HG02571 (cell line): ENCODE results near the gene EFHC1.
"Not testable (repeated sequence)": the region's sequence is repeated elsewhere in the genome, so short reads cannot be mapped to it uniquely, and the experiment has no call there.

Experiments used
- ATAC-seq: cut with Tn5 transposase; IDR thresholded peaks from one replicate; pipeline ENCODE4 v1.9.1; 2021; ENCODE audit warnings: mild to moderate bottlenecking, moderate library complexity; ENCODE audit not compliant: unreplicated experiment

Gene EFHC1

GRCh38 chr6:52399511-52400312, 20.4 kb upstream of the EFHC1 start:
- ATAC-seq: no peak

- ATAC-seq: no peak
These were observed 19.7 kb upstream of the EFHC1 start for GRCh38 chr6:52400313-52401041.

DNA sequence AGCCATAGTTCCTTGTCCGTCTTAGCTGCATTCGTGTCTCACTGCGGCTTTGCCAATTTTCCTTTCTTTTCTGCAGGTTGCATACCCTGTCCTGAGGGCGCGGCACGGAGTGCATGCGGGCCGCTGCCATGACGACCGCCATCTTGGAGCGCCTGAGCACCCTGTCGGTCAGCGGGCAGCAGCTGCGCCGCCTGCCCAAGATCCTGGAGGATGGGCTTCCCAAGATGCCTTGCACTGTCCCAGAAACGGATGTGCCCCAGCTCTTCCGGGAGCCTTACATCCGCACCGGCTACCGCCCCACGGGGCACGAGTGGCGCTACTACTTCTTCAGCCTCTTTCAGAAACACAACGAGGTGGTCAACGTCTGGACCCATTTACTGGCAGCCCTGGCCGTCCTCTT, 17.1 kb upstream of the EFHC1 start:
- ATAC-seq: no peak

DNA sequence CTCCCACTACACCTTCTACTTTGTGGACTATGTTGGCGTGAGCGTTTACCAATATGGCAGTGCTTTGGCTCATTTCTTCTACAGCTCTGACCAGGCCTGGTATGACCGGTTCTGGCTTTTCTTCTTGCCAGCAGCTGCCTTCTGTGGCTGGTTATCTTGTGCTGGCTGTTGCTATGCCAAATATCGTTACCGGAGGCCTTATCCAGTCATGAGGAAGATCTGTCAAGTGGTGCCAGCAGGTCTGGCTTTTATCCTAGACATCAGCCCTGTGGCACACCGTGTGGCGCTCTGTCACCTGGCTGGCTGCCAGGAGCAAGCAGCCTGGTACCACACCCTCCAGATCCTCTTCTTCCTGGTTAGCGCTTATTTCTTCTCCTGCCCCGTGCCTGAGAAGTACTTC, 16.5 kb upstream of the EFHC1 start:
- ATAC-seq: no peak

DNA sequence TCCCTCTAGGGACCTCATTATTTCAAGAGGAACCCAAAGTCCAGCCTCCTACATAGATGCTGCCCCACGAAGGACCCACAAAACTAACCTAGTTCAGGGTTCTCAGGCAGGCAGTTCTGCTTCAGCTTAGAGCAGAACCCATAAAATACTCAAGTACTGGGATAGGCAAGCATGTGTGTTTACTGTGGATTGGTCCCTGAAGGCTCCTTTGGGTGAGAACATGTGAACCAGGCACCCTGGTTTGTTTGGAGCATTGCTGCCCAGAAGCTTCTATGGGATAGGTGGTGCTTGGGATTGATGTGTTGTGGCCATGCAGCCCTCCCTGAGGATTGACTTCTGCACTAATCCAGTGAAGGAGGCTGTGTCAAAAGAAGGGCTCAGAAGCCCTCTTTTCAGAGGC, 14.9 kb upstream of the EFHC1 start:
- no peak for ATAC-seq

GRCh38 chr6:52407467-52407866, 12.7 kb upstream of the EFHC1 start:
- no peak for ATAC-seq

- ATAC-seq: no peak
These were observed 10.6 kb upstream of the EFHC1 start for GRCh38 chr6:52409499-52409898.

DNA sequence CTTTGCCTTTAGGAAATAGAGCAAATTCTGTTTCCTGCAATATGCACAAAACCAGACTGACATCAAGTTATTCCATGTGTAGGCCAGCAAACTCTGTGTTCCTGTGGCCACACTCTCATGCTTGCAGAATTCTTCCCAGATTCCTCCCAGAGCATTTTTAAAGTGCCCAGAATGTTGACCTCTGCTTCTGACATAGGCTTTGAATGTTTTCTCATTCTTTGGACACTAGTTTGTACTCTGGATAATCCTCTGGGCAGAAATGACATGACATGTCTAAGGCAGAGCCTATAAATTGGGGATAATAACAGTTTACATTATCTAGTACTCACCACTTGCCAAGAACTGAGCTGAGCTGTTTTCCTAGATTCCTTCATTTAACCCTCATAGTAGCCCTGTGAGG, 9.2 kb upstream of the EFHC1 start:
- no peak for ATAC-seq

- no peak for ATAC-seq
These were observed 8.2 kb upstream of the EFHC1 start for GRCh38 chr6:52411911-52412310.

DNA sequence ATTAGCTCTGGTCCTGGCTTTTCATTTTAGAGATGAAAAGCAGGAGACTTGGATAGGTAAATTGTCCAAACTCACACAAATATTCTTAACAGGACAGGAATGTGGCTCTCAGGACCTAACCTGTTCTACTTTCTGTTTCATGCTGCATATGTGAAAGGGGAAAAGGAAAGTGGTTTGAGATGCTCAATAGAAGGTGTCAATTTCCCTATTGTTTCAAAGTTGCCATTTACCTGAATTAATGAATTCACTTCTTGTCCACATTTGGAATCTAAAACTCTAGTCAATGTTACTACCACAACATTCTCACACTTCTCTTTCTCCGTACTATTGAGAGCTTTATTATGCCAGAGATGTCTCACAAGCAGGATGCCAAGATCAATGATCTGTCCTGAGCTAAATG, 4.8 kb upstream of the EFHC1 start:
- ATAC-seq: no peak

GRCh38 chr6:52415917-52416628, 4.1 kb upstream of the EFHC1 start:
- no peak for ATAC-seq

GRCh38 chr6:52416629-52417151, 3.5 kb upstream of the EFHC1 start:
- no peak for ATAC-seq

GRCh38 chr6:52417675-52418111, 2.4 kb upstream of the EFHC1 start:
- ATAC-seq: no peak

- no peak for ATAC-seq
These were observed 1.5 kb upstream of the EFHC1 start for GRCh38 chr6:52418606-52419005.

DNA sequence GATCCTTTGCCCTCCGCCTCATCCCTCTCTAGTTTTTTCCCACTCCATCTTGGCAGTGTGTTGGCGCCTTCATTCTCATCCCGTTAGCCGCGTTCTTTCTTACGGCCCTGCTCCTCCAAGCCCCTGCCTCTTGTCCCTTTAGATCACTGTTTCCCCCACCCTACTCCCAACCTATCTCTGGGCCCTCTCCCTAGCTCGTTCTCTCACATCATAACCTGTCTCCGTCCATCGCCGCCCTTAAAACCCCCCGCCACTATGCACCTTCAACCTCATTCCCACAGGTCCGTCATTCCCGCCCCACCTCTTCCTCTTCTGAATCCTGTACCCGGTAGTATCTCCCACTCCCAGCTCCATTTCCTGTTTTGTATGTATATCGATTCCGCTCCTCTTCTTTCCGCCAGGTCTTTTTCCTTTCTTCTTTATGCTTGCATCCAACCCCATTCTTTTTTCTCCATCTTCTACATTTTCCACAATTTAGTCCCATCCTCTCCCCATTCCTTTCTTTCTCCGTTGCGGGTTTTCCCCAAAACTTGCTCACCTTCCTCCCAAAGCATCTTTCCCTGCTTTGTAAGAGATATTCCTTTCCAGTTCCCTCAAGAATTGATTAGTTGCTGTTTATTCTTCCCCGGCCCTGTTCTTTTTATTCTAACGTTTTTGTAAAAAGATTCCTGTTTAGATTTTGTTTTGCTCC, 671 bp downstream of the EFHC1 start:
- ATAC-seq: no peak

GRCh38 chr6:52422156-52422555, 2.0 kb downstream of the EFHC1 start:
- ATAC-seq: no peak

DNA sequence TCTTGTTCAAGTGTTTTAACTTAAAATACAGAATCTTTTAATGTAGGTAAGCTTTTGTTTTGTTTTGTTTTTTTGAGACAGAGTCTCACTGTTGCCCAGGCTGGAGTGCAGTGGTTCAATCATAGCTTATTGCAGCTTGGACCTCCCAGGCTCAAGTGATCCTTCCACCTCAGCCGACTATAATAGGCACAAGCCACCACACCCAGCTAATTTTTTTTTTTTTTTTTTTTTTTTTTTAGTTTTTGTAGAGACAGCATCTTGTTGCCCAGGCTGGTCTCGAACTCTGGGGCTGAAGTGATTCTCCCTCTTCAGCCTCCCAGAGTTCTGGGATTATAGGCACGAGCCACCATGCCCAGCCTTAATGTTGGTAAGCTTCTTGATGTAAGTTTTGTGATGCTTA, 3.3 kb downstream of the EFHC1 start:
- no peak for ATAC-seq

DNA sequence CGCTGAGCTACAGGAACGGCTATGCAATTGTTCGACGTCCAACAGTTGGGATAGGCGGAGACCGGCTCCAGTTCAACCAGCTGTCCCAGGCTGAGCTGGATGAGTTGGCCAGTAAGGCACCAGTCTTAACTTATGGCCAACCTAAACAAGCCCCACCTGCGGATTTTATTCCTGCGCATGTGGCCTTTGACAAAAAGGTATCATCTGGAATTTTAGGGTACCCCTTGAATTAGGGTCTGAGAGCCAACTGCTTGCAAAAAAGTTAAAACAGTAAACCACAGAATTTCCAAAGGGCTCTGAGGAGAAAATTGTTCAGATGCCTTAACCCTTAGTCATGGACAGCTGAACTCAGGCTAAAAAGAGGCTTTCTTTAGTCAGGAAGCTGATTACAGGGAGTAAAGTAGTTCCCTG, 3.8 kb downstream of the EFHC1 start:
- no peak for ATAC-seq

GRCh38 chr6:52424513-52424912, 4.4 kb downstream of the EFHC1 start:
- no peak for ATAC-seq

DNA sequence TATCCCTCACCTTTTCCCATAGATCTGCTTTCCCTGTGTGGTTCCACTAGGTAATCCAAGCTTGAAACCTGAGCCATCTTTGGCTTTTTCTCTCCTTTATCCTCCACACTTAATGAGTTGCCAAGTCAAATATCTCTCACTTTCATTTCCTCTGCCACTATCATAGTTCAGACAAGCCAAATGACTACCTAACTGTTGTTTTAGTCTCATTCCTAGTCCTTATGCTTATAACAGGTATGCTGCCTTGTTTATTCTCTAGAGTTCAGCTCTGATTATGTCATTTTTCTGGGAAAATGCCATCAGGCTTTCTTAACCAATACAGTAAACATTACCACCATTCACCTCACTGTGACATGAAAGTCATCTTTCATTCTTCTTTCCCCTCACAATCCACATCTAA, 6.5 kb downstream of the EFHC1 start:
- ATAC-seq: peak; percentile 71

DNA sequence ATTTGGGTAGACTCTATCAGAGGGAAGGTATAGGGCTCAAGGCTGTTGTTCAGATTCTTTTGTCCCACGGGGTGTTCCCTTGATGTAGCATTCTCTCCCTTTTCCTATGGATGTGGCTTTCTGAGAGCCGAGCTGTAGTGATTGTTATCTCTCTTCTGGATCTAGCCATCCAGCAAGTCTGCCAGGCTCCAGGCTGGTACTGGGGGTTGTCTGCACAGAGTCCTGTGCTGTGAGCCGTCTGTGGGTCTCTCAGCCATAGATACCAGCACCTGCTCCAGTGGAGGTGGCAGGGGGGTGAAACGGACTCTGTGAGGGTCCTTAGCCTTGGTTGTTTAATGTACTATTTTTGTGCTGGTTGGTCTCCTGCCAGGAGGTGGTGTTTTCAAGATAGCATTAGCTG, 13.2 kb downstream of the EFHC1 start:
- ATAC-seq: not testable (repeated sequence)
